Measurements from ENCODE around the gene CLCN2. TPM values are rescaled to one million over a fixed set of nuclear protein-coding genes. Genes with fewer than 3 reads are reported as not detected.
A peak's percentile ranks its signal among the peaks of the same experiment; 100 is the strongest.

The CLCN2 gene
- total RNA-seq, 4 donors from 2014 or later = 13.7 to 246 (median 73.1) TPM

DNA sequence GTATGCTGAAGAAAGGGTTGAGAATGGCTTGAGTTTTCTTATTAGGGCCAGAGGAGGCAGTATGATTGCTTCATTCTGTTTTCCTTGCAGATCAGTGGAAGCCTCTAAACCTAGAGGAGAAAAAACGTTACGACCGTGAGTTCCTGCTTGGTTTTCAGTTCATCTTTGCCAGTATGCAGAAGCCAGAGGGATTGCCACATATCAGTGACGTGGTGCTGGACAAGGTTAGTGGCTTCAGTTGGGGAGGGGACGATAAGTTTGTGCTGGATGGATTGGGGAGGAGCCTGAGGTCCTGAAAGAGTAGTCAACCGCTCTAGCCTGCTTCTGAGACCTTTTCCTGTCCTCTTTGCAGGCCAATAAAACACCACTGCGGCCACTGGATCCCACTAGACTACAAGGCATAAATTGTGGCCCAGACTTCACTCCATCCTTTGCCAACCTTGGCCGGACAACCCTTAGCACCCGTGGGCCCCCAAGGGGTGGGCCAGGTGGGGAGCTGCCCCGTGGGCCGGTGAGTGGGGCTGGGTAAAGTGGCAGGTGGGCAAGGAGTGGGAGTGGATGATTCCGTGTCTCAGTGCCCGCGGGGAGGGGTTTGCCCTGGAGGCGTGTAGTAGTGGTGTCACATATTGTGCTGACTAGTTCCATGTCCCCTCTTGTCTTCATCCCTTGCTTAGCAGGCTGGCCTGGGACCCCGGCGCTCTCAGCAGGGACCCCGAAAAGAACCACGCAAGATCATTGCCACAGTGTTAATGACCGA lies 38.5 kb downstream of the CLCN2 start:
- no peaks in the 10 kb centered on the region for H3K27me3 ChIP-seq
- intact Hi-C loops (cut with DNase I; ENCODE audit: low total_unique reads) = no loop called here
- in situ Hi-C loops (cut with MboI; ENCODE audit: low pct_ligation_motif_present in 1 of 4, low pct_unique_long_range_greater_than_20kb in 1 of 4, low sequenced_read_pairs in 3 of 4) = no loop called here
- DNase-seq = no peak
- peak overlapping the region in 2 of 4 donors; percentile 11 to 13 for H3K27ac ChIP-seq
- H3K36me3 ChIP-seq = peaks cover 1 to 74% (median 43%) of the 10 kb centered on the region in 4 donors
- WGBS, 2 donors (ENCODE audit: low coverage in 1 of 2) = 89 to 90% methylated on average over 7 to 20 of the region's 20 CpGs
- no peaks in the 10 kb centered on the region for H3K9me3 ChIP-seq
- TF ChIP-seq POLR2AphosphoS5 (IDR thresholded peaks at IDR 0.05) = no peak
- no peak for TF ChIP-seq EP300 (IDR thresholded peaks at IDR 0.05; ENCODE audit: low read depth)
- TF ChIP-seq POLR2A (IDR thresholded peaks at IDR 0.05) = no peak
- TF ChIP-seq, protein P1, sequence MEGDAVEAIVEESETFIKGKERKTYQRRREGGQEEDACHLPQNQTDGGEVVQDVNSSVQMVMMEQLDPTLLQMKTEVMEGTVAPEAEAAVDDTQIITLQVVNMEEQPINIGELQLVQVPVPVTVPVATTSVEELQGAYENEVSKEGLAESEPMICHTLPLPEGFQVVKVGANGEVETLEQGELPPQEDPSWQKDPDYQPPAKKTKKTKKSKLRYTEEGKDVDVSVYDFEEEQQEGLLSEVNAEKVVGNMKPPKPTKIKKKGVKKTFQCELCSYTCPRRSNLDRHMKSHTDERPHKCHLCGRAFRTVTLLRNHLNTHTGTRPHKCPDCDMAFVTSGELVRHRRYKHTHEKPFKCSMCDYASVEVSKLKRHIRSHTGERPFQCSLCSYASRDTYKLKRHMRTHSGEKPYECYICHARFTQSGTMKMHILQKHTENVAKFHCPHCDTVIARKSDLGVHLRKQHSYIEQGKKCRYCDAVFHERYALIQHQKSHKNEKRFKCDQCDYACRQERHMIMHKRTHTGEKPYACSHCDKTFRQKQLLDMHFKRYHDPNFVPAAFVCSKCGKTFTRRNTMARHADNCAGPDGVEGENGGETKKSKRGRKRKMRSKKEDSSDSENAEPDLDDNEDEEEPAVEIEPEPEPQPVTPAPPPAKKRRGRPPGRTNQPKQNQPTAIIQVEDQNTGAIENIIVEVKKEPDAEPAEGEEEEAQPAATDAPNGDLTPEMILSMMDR (IDR thresholded peaks at IDR 0.05) = no peak
- H3K4me3 ChIP-seq = no peak overlapping the region
- H3K4me1 ChIP-seq = peaks cover 11 to 29% (median 26%) of the 10 kb centered on the region in 4 donors

DNA sequence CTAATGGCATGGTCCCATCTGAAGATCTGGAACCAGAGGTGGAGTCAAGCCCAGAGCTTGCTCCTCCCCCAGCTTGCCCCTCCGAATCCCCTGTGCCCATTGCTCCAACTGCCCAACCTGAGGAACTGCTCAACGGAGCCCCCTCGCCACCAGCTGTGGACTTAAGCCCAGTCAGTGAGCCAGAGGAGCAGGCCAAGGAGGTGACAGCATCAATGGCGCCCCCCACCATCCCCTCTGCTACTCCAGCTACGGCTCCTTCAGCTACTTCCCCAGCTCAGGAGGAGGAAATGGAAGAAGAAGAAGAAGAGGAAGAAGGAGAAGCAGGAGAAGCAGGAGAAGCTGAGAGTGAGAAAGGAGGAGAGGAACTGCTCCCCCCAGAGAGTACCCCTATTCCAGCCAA lies 39.7 kb downstream of the CLCN2 start:
- Histone ChIP-seq H3K36me3 (peaks cover 1 to 69% (median 37%) of the 10 kb centered on the region in 4 donors), H3K27ac (peak overlapping the region in 1 of 4 donors; percentile 95), H3K4me1 (peaks cover 22 to 41% (median 38%) of the 10 kb centered on the region in 4 donors), H3K4me3 (no peak overlapping the region), H3K27me3 (no peaks in the 10 kb centered on the region), H3K9me3 (no peaks in the 10 kb centered on the region)
- in situ Hi-C loops (cut with MboI; ENCODE audit: low pct_ligation_motif_present in 1 of 4, low pct_unique_long_range_greater_than_20kb in 1 of 4, low sequenced_read_pairs in 3 of 4) = no loop called here
- intact Hi-C loops (cut with DNase I; ENCODE audit: low total_unique reads) = no loop called here
- DNase-seq = no peak
- TF ChIP-seq POLR2AphosphoS5 (IDR thresholded peaks at IDR 0.05) (no peak), EP300 (IDR thresholded peaks at IDR 0.05; ENCODE audit: low read depth) (no peak), POLR2A (IDR thresholded peaks at IDR 0.05) (no peak)
- TF ChIP-seq, protein P1 (IDR thresholded peaks at IDR 0.05) = no peak
- 60 to 90% methylated on average over 1 to 5 of the region's 5 CpGs for WGBS, 2 donors (ENCODE audit: low coverage in 1 of 2)

DNA sequence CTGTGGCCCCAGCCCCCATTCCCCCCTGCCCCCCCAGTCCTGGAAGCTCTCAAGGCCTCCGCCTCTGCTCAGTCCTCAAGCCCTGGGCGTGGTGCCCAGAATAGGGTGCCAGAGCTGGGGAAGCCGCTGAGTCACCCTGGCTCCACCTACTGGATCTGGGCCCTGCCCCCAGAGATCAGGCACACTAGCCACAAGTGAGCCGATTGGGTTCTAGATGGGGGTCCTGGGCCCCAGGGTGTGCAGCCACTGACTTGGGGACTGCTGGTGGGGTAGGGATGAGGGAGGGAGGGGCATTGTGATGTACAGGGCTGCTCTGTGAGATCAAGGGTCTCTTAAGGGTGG lies 41.3 kb downstream of the CLCN2 start:
- Histone ChIP-seq H3K27ac (peak overlapping the region; percentile 90 to 98 (median 94)), H3K9me3 (no peaks in the 10 kb centered on the region), H3K4me3 (no peak overlapping the region), H3K36me3 (peaks cover 1 to 53% (median 29%) of the 10 kb centered on the region in 4 donors), H3K27me3 (no peaks in the 10 kb centered on the region), H3K4me1 (peaks cover 32 to 53% (median 47%) of the 10 kb centered on the region in 4 donors)
- TF ChIP-seq, protein P1 (IDR thresholded peaks at IDR 0.05) = no peak
- TF ChIP-seq EP300 (IDR thresholded peaks at IDR 0.05; ENCODE audit: low read depth) (no peak), POLR2AphosphoS5 (IDR thresholded peaks at IDR 0.05) (peak in 2 of 3 donors; percentile 49 to 62)
- peak; percentile 94 for DNase-seq
- in situ Hi-C loops (cut with MboI; ENCODE audit: low pct_ligation_motif_present in 1 of 4, low pct_unique_long_range_greater_than_20kb in 1 of 4, low sequenced_read_pairs in 3 of 4) = no loop called here
- intact Hi-C loops (cut with DNase I; ENCODE audit: low total_unique reads) = no loop called here
- WGBS, 2 donors (ENCODE audit: low coverage in 1 of 2) = 0% methylated on average over 1 of the region's 4 CpGs; no CpG with 5 or more reads in 1 of the 2 donors

DNA sequence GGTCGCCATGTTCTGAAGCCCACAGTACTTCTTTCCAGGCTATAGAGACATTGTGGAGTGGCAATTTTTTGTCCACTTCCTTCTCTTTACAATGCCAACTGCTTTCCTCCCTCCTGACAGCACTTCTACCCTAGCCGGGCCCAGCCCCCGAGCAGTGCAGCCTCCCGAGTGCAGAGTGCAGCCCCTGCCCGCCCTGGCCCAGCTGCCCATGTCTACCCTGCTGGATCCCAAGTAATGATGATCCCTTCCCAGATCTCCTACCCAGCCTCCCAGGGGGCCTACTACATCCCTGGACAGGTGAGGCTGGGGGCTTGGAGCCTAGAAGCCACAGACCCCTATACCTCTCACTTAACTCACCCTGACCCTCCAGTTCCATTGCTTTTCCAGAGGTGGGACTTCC lies 44.2 kb downstream of the CLCN2 start:
- peak overlapping the region; percentile 94 to 98 (median 96) for H3K27ac ChIP-seq

More for the DNA sequence above, 44.2 kb downstream of the CLCN2 start:
- intact Hi-C loops (cut with DNase I; ENCODE audit: low total_unique reads) (no loop called here), in situ Hi-C loops (cut with MboI; ENCODE audit: low pct_ligation_motif_present in 1 of 4, low pct_unique_long_range_greater_than_20kb in 1 of 4, low sequenced_read_pairs in 3 of 4) (no loop called here)
- peak overlapping the region in 1 of 4 donors; percentile 70 for H3K4me3 ChIP-seq
- peaks cover 32 to 59% (median 49%) of the 10 kb centered on the region in 4 donors for H3K4me1 ChIP-seq
- peaks cover 1 to 24% (median 12%) of the 10 kb centered on the region in 4 donors for H3K36me3 ChIP-seq
- no peaks in the 10 kb centered on the region for H3K9me3 ChIP-seq
- DNase-seq = no peak
- TF ChIP-seq EP300 (IDR thresholded peaks at IDR 0.05; ENCODE audit: low read depth) (no peak), POLR2AphosphoS5 (IDR thresholded peaks at IDR 0.05) (no peak), POLR2A (IDR thresholded peaks at IDR 0.05) (no peak)
- TF ChIP-seq, protein P1 (IDR thresholded peaks at IDR 0.05) = no peak
- WGBS, 2 donors (ENCODE audit: low coverage in 1 of 2) = 69% methylated on average over 5 of the region's 5 CpGs; no CpG with 5 or more reads in 1 of the 2 donors
- H3K27me3 ChIP-seq = no peaks in the 10 kb centered on the region
